GM12872 (cell line): ENCODE data around the gene GSTM4.

Experiments used
- TF ChIP-seq, protein P1 (sequence below): IDR thresholded peaks from 3 replicates; pipeline ENCODE4 v1.5.1; 2011; ENCODE audit warnings: low read depth, mild to moderate bottlenecking, low read length, moderate library complexity; ENCODE audit not compliant: insufficient read depth

GSTM4 gene

GRCh38 chr1:109687641-109688499 lies 32.0 kb downstream of the GSTM4 start, which contains the start of gene GSTM1:
Gene GSTM1 (plus strand): TSS chr1:109687817. CDS start chr1:109687874, 57 bp downstream.
- TF ChIP-seq, protein P1, sequence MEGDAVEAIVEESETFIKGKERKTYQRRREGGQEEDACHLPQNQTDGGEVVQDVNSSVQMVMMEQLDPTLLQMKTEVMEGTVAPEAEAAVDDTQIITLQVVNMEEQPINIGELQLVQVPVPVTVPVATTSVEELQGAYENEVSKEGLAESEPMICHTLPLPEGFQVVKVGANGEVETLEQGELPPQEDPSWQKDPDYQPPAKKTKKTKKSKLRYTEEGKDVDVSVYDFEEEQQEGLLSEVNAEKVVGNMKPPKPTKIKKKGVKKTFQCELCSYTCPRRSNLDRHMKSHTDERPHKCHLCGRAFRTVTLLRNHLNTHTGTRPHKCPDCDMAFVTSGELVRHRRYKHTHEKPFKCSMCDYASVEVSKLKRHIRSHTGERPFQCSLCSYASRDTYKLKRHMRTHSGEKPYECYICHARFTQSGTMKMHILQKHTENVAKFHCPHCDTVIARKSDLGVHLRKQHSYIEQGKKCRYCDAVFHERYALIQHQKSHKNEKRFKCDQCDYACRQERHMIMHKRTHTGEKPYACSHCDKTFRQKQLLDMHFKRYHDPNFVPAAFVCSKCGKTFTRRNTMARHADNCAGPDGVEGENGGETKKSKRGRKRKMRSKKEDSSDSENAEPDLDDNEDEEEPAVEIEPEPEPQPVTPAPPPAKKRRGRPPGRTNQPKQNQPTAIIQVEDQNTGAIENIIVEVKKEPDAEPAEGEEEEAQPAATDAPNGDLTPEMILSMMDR, result no peak

GRCh38 chr1:109689844-109690405 lies 34.0 kb downstream of the GSTM4 start:
- TF ChIP-seq, protein P1, result no peak

DNA sequence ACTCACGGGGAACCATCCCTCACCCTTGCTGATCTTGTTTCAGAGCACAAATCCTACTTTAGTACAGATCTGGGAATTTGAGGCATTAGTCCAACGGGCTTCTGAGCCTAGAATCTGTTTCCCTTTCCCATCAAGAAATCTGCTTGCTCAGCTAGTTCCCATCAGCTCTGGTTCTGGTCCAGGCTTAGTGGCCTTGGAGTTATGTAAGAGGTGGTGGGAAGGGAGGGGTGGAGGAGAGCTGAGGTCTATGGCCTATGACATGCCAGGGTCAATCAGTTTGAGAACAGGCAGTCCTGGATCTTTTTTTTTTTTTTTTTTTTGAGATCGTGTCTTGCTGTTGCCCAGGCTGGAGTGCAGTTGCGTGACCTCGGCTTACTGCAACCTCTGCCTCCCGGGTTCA lies 35.9 kb downstream of the GSTM4 start:
- TF ChIP-seq, protein P1, result no peak

DNA sequence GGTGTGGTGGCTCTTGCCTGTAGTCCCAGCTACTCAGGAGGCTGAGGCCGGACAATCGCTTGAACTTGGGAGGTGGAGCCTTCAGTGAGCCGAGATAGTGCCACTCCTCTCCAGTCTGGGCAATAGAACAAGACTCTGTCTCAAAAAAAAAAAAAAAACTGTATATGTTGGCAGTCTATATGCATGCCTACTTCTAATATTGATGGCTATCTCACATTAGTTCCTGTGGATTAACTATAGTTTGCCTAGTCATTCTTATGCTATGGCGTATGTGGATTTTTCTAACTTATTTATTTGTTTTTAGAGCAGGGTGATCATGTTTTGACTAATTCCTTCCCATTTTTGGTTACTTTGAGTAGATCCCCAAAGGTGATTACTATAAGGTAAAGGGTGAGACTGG lies 41.2 kb downstream of the GSTM4 start:
- TF ChIP-seq, protein P1, result no peak

DNA sequence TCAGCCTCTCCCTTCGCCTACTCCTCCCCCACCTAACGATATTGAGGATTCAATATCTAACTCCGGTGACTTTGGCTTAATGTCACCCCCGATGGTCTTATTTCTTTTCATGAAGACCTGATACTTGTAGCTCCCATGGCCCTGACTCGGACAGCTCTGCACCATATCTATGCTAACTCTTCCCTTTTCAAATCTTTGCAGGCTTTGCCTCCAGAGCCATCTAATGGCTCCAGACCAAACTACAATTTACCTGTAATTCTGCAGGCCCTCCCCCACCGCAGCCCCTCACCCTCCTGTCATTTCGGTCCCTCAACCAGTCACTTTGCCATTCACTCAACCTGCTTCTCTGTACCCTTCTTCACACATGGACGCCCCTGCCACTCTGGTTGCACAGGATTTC lies 48.3 kb downstream of the GSTM4 start:
- TF ChIP-seq, protein P1, result no peak

GRCh38 chr1:109705411-109705810 lies 49.5 kb downstream of the GSTM4 start:
- TF ChIP-seq, protein P1, result no peak
